ENCODE measurements around the gene RPN2. TPM values are rescaled to one million over a fixed set of nuclear protein-coding genes. Genes with fewer than 3 reads are reported as not detected.

The RPN2 gene
- total RNA-seq, 2 experiments from 2014 or later: 110 to 138 TPM

DNA sequence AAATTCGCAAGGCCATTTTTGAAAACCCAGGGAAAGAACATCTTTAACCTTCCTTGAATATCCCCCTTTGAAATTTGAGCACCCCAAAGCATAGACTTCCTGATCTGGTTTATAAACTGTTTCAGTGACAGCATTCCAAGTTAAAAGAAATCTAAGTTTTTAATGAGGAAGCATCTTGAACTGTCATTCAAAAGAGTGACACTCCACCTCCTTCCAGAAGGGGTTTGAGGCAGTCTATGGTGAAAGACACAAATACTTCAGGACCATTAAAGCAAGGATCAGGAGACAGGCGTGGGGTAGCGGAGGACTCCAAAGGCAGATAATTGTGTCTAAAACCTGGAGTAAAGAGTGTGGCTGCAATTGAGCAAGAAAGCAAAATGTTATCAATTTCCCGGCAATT, 81.8 kb downstream of the RPN2 start:
- H3K27ac ChIP-seq (ENCODE audit: low read depth, low read length, poor library complexity, severe bottlenecking): no peak overlapping the region
- no peaks in the 10 kb centered on the region for H4K20me1 ChIP-seq (ENCODE audit: insufficient read depth, low read length)
- intact Hi-C loops (cut with micrococcal nuclease; ENCODE audit: unreplicated experiment): no loop called here
- CTCF ChIA-PET (ENCODE audit: unreplicated experiment): no interaction called here
- no peak overlapping the region for H3K4me2 ChIP-seq (ENCODE audit: low read length)
- no peak overlapping the region for H3K4me3 ChIP-seq (ENCODE audit: low read depth, low read length, poor library complexity, severe bottlenecking)
- no peak for TF ChIP-seq CTCF (conservative IDR thresholded peaks at IDR 0.05; ENCODE audit: low read length)
- no peak for TF ChIP-seq EZH2phosphoT487 (IDR thresholded peaks at IDR 0.05; ENCODE audit: borderline replicate concordance, low read depth, low read length)
- H3K79me2 ChIP-seq (ENCODE audit: insufficient read depth, low read depth, low read length): no peaks in the 10 kb centered on the region
- no peaks in the 10 kb centered on the region for H3K9me3 ChIP-seq (ENCODE audit: low read length)
- POLR2A ChIA-PET: no interaction called here
- no peaks in the 10 kb centered on the region for H3K36me3 ChIP-seq (ENCODE audit: insufficient read depth, low read length)
- H3K9me2 ChIP-seq (ENCODE audit: insufficient read depth, low read length): no peaks in the 10 kb centered on the region
- no peak overlapping the region for H2AFZ ChIP-seq (ENCODE audit: low read length)
- no TSS peak for BruUV-seq (replicated peaks)
- no peaks in the 10 kb centered on the region for H3K4me1 ChIP-seq (ENCODE audit: insufficient read depth, low read length, poor library complexity, severe bottlenecking)
- no peak for DNase-seq (ENCODE audit: low spot score)

- intact Hi-C loops (cut with micrococcal nuclease; ENCODE audit: unreplicated experiment): no loop called here
- POLR2A ChIA-PET: no interaction called here
- H4K20me1 ChIP-seq (ENCODE audit: insufficient read depth, low read length): no peaks in the 10 kb centered on the region
- TF ChIP-seq CTCF (conservative IDR thresholded peaks at IDR 0.05; ENCODE audit: low read length) (no peak), EZH2phosphoT487 (IDR thresholded peaks at IDR 0.05; ENCODE audit: borderline replicate concordance, low read depth, low read length) (no peak)
- H2AFZ ChIP-seq (ENCODE audit: low read length): no peak within 1 kb of the TSS
- no peaks in the 10 kb centered on the region for H3K9me3 ChIP-seq (ENCODE audit: low read length)
- H3K9me2 ChIP-seq (ENCODE audit: insufficient read depth, low read length): no peaks in the 10 kb centered on the region
- no peaks in the 10 kb centered on the region for H3K36me3 ChIP-seq (ENCODE audit: insufficient read depth, low read length)
- no TSS peak for BruUV-seq (replicated peaks)
- H3K27ac ChIP-seq (ENCODE audit: low read depth, low read length, poor library complexity, severe bottlenecking): no peak within 1 kb of the TSS
- no peaks in the 10 kb centered on the region for H3K4me1 ChIP-seq (ENCODE audit: insufficient read depth, low read length, poor library complexity, severe bottlenecking)
- no peak within 1 kb of the TSS for H3K4me2 ChIP-seq (ENCODE audit: low read length)
- H3K4me3 ChIP-seq (ENCODE audit: low read depth, low read length, poor library complexity, severe bottlenecking): no peak within 1 kb of the TSS
- no peaks in the 10 kb centered on the region for H3K79me2 ChIP-seq (ENCODE audit: insufficient read depth, low read depth, low read length)
- CTCF ChIA-PET (ENCODE audit: unreplicated experiment): no interaction called here
- DNase-seq (ENCODE audit: low spot score): no peak
Observed at GRCh38 chr20:37261714-37262113, 82.6 kb downstream of the RPN2 start, which contains the start of gene GHRH. Gene GHRH, minus strand, starts transcription at chr20:37261814. Its CDS starts 4,925 bp downstream, at chr20:37256889.

GRCh38 chr20:37262505-37262904, 83.4 kb downstream of the RPN2 start:
- Histone ChIP-seq H3K4me2 (ENCODE audit: low read length) (no peak overlapping the region), H3K4me3 (ENCODE audit: low read depth, low read length, poor library complexity, severe bottlenecking) (no peak overlapping the region), H2AFZ (ENCODE audit: low read length) (no peak overlapping the region), H3K4me1 (ENCODE audit: insufficient read depth, low read length, poor library complexity, severe bottlenecking) (no peaks in the 10 kb centered on the region), H3K9me3 (ENCODE audit: low read length) (no peaks in the 10 kb centered on the region), H3K9me2 (ENCODE audit: insufficient read depth, low read length) (no peaks in the 10 kb centered on the region), H4K20me1 (ENCODE audit: insufficient read depth, low read length) (no peaks in the 10 kb centered on the region), H3K79me2 (ENCODE audit: insufficient read depth, low read depth, low read length) (no peaks in the 10 kb centered on the region), H3K27ac (ENCODE audit: low read depth, low read length, poor library complexity, severe bottlenecking) (no peak overlapping the region), H3K36me3 (ENCODE audit: insufficient read depth, low read length) (no peaks in the 10 kb centered on the region)
- DNase-seq (ENCODE audit: low spot score): no peak
- CTCF ChIA-PET (ENCODE audit: unreplicated experiment): no interaction called here
- TF ChIP-seq CTCF (conservative IDR thresholded peaks at IDR 0.05; ENCODE audit: low read length) (no peak), EZH2phosphoT487 (IDR thresholded peaks at IDR 0.05; ENCODE audit: borderline replicate concordance, low read depth, low read length) (no peak)
- intact Hi-C loops (cut with micrococcal nuclease; ENCODE audit: unreplicated experiment): no loop called here
- POLR2A ChIA-PET: no interaction called here
- no TSS peak for BruUV-seq (replicated peaks)
